Progenitor cell of endocrine pancreas (in vitro differentiated cells): Measurements from ENCODE around the gene TNRC6B. TPM values are rescaled to one million over a fixed set of nuclear protein-coding genes. Genes with fewer than 3 reads are reported as not detected.
A peak's percentile ranks its signal among the peaks of the same experiment; 100 is the strongest.

Experiments used
- DNase-seq: peaks from one replicate; pipeline ENCODE4 v3.0.0; 2021; ENCODE audit warnings: low spot score; ENCODE audit not compliant: unreplicated experiment
- H3K27ac Mint-ChIP-seq: 2 replicates; pipeline ENCODE4 v1.8.0; 2021; ENCODE audit warnings: mild to moderate bottlenecking, moderate library complexity, mixed read lengths
- H3K27me3 Mint-ChIP-seq: 2 replicates; pipeline ENCODE4 v1.8.0; 2021; ENCODE audit warnings: mixed read lengths
- H3K36me3 Mint-ChIP-seq: 2 replicates; pipeline ENCODE4 v1.8.0; 2022; ENCODE audit warnings: mixed read lengths; ENCODE audit not compliant: insufficient read depth
- H3K4me1 Mint-ChIP-seq: 2 replicates; pipeline ENCODE4 v1.8.0; 2021; ENCODE audit warnings: low read depth, mixed read lengths
- H3K4me3 Mint-ChIP-seq: 2 replicates; pipeline ENCODE4 v1.8.0; 2021; ENCODE audit warnings: low read depth, mild to moderate bottlenecking, moderate library complexity, mixed read lengths
- H3K9me3 Mint-ChIP-seq: 2 replicates; pipeline ENCODE4 v1.8.0; 2021; ENCODE audit warnings: low read depth, mixed read lengths
- total RNA-seq: library from RNA; stranded (reverse); gene quantifications from 2 replicates; pipeline ENCODE4 v1.2.1, GENCODE V29; 2021
- TF ChIP-seq, protein P1 (sequence below): fragments of 200-600 bp; sonication (generic); IDR thresholded peaks from one replicate; pipeline ENCODE4 v1.5.0; 2021; ENCODE audit warnings: antibody characterized with exemption, mild to moderate bottlenecking; ENCODE audit not compliant: unreplicated experiment

Gene TNRC6B
- total RNA-seq, 1 donor from 2014 or later = 73.2 TPM

DNA sequence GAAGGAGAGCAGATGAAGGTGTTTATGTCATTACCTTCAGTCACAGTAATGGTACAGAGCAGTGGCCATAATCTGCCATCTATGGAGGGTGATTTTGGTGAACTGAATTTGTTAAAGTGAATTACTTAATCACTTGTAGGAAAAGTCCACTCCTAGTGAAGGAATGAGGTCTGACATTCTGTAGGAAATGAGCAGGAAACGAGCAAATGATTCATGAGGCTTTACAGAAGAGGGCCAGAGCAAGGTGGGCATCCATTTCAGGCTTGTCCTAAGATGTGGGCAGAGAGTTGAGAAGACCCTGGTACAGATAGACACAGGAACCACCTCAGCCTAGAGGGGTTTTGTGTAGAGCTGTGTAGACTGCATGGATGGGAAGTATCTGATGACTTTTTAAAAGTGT, 186.7 kb downstream of the TNRC6B start:
- H3K4me1 Mint-ChIP-seq = no peaks in the 10 kb centered on the region
- TF ChIP-seq, protein P1, sequence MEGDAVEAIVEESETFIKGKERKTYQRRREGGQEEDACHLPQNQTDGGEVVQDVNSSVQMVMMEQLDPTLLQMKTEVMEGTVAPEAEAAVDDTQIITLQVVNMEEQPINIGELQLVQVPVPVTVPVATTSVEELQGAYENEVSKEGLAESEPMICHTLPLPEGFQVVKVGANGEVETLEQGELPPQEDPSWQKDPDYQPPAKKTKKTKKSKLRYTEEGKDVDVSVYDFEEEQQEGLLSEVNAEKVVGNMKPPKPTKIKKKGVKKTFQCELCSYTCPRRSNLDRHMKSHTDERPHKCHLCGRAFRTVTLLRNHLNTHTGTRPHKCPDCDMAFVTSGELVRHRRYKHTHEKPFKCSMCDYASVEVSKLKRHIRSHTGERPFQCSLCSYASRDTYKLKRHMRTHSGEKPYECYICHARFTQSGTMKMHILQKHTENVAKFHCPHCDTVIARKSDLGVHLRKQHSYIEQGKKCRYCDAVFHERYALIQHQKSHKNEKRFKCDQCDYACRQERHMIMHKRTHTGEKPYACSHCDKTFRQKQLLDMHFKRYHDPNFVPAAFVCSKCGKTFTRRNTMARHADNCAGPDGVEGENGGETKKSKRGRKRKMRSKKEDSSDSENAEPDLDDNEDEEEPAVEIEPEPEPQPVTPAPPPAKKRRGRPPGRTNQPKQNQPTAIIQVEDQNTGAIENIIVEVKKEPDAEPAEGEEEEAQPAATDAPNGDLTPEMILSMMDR = no peak
- no peaks in the 10 kb centered on the region for H3K9me3 Mint-ChIP-seq
- no peaks in the 10 kb centered on the region for H3K27me3 Mint-ChIP-seq
- DNase-seq = no peak
- peaks cover 47% of the 10 kb centered on the region for H3K36me3 Mint-ChIP-seq
- no peak overlapping the region for H3K4me3 Mint-ChIP-seq
- H3K27ac Mint-ChIP-seq = no peak overlapping the region

DNA sequence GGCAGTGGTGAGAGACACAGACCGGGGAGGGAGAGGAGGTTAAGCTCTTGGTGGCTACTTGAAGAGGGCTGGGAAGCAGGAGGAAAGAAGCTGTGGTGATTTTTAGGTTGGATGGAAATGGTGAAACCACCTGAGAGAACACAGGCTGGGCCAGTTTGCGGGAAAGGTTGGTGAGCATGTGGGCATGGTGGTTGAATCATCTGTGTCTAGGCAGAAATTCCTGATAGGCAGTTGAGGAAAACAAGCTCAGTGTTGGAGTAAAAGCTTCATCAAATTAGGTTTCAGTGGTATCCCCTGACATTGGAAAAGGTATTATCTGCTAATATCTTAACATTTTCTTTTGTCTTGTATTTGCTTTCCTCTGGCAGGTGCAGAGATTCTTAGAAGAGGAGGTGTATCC, 188.3 kb downstream of the TNRC6B start:
- H3K4me1 Mint-ChIP-seq = no peaks in the 10 kb centered on the region
- H3K36me3 Mint-ChIP-seq = peaks cover 47% of the 10 kb centered on the region
- no peaks in the 10 kb centered on the region for H3K27me3 Mint-ChIP-seq
- H3K9me3 Mint-ChIP-seq = no peaks in the 10 kb centered on the region
- DNase-seq = no peak
- H3K27ac Mint-ChIP-seq = no peak overlapping the region
- H3K4me3 Mint-ChIP-seq = no peak overlapping the region
- TF ChIP-seq, protein P1 = no peak

DNA sequence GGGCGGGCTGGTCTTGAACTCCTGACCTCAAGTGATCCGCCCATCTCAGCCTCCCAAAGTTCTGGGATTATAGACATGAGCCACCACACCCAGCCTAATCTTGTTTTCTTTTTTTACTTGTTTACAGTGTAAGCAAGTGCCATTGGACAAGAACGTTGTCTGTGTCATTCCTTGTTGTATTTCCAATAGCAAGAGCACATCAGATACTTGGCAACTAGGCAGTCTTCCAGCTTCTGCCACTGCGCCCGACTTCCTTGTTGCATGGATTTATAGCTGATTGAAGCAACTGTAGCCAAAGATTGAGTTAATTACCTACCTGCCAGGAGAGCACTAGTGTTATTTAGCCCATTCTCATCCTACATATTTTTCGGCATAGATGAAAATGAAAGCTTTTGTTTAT, 189.6 kb downstream of the TNRC6B start:
- Mint-ChIP-seq H3K36me3 (peaks cover 37% of the 10 kb centered on the region), H3K27me3 (no peaks in the 10 kb centered on the region), H3K9me3 (no peaks in the 10 kb centered on the region), H3K4me3 (no peak overlapping the region), H3K27ac (no peak overlapping the region), H3K4me1 (peaks cover 4% of the 10 kb centered on the region)
- TF ChIP-seq, protein P1 = no peak
- DNase-seq = no peak

DNA sequence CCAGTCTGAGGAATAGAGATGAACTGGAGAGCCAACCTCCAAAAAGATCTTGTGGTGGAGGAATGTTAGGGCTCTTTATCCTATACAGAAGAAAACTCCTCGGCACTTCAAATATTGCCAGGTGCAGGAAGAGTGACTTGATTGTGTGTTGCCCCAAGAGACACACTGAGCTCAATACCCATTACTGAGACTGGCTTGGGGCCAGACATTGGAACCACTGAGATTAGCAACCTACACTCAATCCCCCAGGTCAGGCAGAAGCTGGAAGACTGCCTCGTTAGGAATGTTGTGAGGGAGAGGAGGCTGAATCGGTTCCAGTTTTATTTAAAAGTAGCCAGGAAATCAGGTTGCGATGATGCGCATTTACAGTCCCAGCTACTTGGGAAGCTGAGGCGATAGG, 190.3 kb downstream of the TNRC6B start:
- TF ChIP-seq, protein P1 = no peak
- DNase-seq = no peak
- H3K36me3 Mint-ChIP-seq = peaks cover 32% of the 10 kb centered on the region
- H3K4me1 Mint-ChIP-seq = peaks cover 4% of the 10 kb centered on the region
- H3K27me3 Mint-ChIP-seq = no peaks in the 10 kb centered on the region
- no peak overlapping the region for H3K4me3 Mint-ChIP-seq
- H3K27ac Mint-ChIP-seq = peak overlapping the region; percentile 3
- no peaks in the 10 kb centered on the region for H3K9me3 Mint-ChIP-seq

DNA sequence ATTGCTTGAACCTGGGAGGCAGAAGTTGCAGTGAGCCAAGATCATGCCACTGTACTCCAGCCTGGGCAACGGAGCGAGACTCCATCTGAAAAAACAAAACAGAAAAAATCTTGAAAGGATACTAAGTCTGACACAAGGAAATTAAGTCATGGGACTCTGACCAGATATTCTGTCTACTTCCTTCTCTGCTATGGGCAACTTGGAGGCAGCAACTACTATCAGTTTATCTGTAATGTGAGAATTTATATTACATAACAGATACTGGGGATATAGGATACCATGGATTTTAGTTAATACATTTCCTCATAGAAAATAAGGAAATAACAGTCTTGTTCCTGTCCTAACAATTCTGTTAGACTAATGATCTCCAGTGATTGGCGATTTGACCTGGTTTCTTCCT, 191.1 kb downstream of the TNRC6B start:
- Mint-ChIP-seq H3K4me1 (peaks cover 4% of the 10 kb centered on the region), H3K27me3 (no peaks in the 10 kb centered on the region), H3K9me3 (no peaks in the 10 kb centered on the region), H3K27ac (no peak overlapping the region), H3K4me3 (no peak overlapping the region), H3K36me3 (peaks cover 29% of the 10 kb centered on the region)
- TF ChIP-seq, protein P1 = no peak
- no peak for DNase-seq
